ENCODE data around the gene STK38.

STK38 gene

DNA sequence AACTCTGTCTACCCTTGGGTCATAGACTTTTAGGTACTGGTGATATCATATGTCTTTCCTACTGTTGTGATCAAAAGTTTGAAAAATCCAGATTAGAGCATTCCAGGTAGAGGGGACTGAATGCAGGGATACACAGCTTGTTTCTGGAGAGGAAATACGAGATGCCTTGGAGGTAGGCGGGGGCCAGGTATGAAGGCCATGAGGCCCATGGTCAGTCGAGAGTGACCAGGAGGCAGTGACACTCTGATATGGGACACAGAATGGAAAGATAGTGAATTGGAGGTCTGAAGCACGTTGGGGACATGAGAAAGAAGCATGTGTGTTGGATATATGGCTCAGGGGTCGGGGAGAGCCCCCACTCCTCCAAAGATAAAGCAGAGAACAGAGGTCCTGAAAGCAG, 30.8 kb upstream of the STK38 start:
- Histone ChIP-seq H4K12ac (ENCODE audit: low read depth, low read length) (no peak overlapping the region), H3K36me3 (ENCODE audit: control insufficient read depth in 1 of 2, insufficient read depth in 2 of 2, low read length in 2 of 2) (no peaks in the 10 kb centered on the region), H3K4ac (ENCODE audit: low read depth, low read length) (peak overlapping the region; percentile 8), H3K27me3 (ENCODE audit: insufficient read depth, low read length) (no peaks in the 10 kb centered on the region), H2AK5ac (ENCODE audit: low read length) (peak overlapping the region; percentile 27), H3K79me2 (ENCODE audit: control insufficient read depth, insufficient read depth, low read length, poor library complexity) (peaks cover 2% of the 10 kb centered on the region), H3K27ac (ENCODE audit: low read depth, low read length) (no peak overlapping the region), H2AFZ (ENCODE audit: insufficient read depth, low read length, poor library complexity) (peak overlapping the region; percentile 9), H3K79me1 (ENCODE audit: low read length) (peaks cover 16% of the 10 kb centered on the region), H3K4me2 (ENCODE audit: low read length) (no peak overlapping the region), H2BK12ac (ENCODE audit: low read length) (peak overlapping the region; percentile 89), H2BK5ac (ENCODE audit: low read depth, low read length, poor library complexity) (peak overlapping the region; percentile 64), H3K9ac (ENCODE audit: low read length) (no peak overlapping the region), H3K9me3 (ENCODE audit: insufficient read depth, low read depth, low read length) (no peaks in the 10 kb centered on the region), H3K14ac (ENCODE audit: low read length) (peak overlapping the region; percentile 63), H2BK120ac (ENCODE audit: insufficient read depth, low read length, poor library complexity) (peak overlapping the region; percentile 26), H3K4me1 (ENCODE audit: control insufficient read depth in 1 of 2, insufficient read depth in 2 of 2, low read length in 2 of 2) (peaks cover 15 to 20% of the 10 kb centered on the region in 2 experiments), H3K23ac (ENCODE audit: low read length) (no peak overlapping the region), H3K4me3 (ENCODE audit: low read depth, low read length) (no peak overlapping the region), H4K91ac (ENCODE audit: low read depth, low read length) (peak overlapping the region; percentile 41), H4K8ac (ENCODE audit: low read depth, low read length) (peak overlapping the region; percentile 22), H3K18ac (ENCODE audit: low read length) (no peak overlapping the region)
- no CpG with 5 or more reads among the region's 5 CpGs for WGBS (ENCODE audit: extremely low coverage, insufficient coverage, insufficient read length)
- peak in 1 of 2 donors; percentile 44 for DNase-seq

DNA sequence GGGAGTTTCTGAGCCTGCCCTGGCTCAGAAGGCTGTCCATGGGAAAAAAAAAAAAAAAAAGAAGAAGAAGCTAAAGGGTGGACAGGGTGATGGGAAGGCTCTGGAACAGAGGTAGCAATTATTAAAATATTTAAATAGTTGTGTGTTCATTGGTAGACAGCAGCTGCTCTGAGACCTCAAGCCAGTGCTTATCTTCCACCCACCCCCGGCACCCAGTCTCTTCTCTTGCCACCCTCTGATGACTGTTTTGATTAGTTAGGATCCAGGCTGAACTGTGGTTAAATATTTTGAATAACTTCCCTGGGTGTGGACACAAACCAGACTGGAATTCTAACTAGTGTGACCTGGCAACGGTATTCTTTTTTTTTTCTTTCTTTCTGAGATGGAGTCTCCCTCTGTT, 30.0 kb upstream of the STK38 start:
- peak; percentile 82 to 96 for DNase-seq
- Histone ChIP-seq H3K14ac (ENCODE audit: low read length) (no peak overlapping the region), H3K4me1 (ENCODE audit: control insufficient read depth in 1 of 2, insufficient read depth in 2 of 2, low read length in 2 of 2) (peaks cover 15 to 20% of the 10 kb centered on the region in 2 experiments), H3K18ac (ENCODE audit: low read length) (no peak overlapping the region), H3K4me3 (ENCODE audit: low read depth, low read length) (no peak overlapping the region), H2AK5ac (ENCODE audit: low read length) (no peak overlapping the region), H4K8ac (ENCODE audit: low read depth, low read length) (no peak overlapping the region), H3K79me2 (ENCODE audit: control insufficient read depth, insufficient read depth, low read length, poor library complexity) (peaks cover 2% of the 10 kb centered on the region), H3K4ac (ENCODE audit: low read depth, low read length) (no peak overlapping the region), H3K23ac (ENCODE audit: low read length) (no peak overlapping the region), H4K91ac (ENCODE audit: low read depth, low read length) (no peak overlapping the region), H2BK120ac (ENCODE audit: insufficient read depth, low read length, poor library complexity) (no peak overlapping the region), H3K36me3 (ENCODE audit: control insufficient read depth in 1 of 2, insufficient read depth in 2 of 2, low read length in 2 of 2) (no peaks in the 10 kb centered on the region), H3K27me3 (ENCODE audit: insufficient read depth, low read length) (no peaks in the 10 kb centered on the region), H3K9me3 (ENCODE audit: insufficient read depth, low read depth, low read length) (no peaks in the 10 kb centered on the region), H2BK5ac (ENCODE audit: low read depth, low read length, poor library complexity) (no peak overlapping the region), H2AFZ (ENCODE audit: insufficient read depth, low read length, poor library complexity) (no peak overlapping the region), H2BK12ac (ENCODE audit: low read length) (no peak overlapping the region), H3K9ac (ENCODE audit: low read length) (no peak overlapping the region), H3K4me2 (ENCODE audit: low read length) (no peak overlapping the region), H3K27ac (ENCODE audit: low read depth, low read length) (no peak overlapping the region), H3K79me1 (ENCODE audit: low read length) (peaks cover 17% of the 10 kb centered on the region), H4K12ac (ENCODE audit: low read depth, low read length) (no peak overlapping the region)
- WGBS (ENCODE audit: extremely low coverage, insufficient coverage, insufficient read length), result no CpG with 5 or more reads among the region's 2 CpGs

- peaks cover 15 to 18% of the 10 kb centered on the region in 2 experiments for H3K4me1 ChIP-seq (ENCODE audit: control insufficient read depth in 1 of 2, insufficient read depth in 2 of 2, low read length in 2 of 2)
- no peaks in the 10 kb centered on the region for H3K27me3 ChIP-seq (ENCODE audit: insufficient read depth, low read length)
- no peak overlapping the region for H3K27ac ChIP-seq (ENCODE audit: low read depth, low read length)
- no peak overlapping the region for H3K23ac ChIP-seq (ENCODE audit: low read length)
- H3K14ac ChIP-seq (ENCODE audit: low read length), result peak overlapping the region; percentile 91
- no peak overlapping the region for H3K4me2 ChIP-seq (ENCODE audit: low read length)
- peak overlapping the region; percentile 75 for H3K18ac ChIP-seq (ENCODE audit: low read length)
- no peak overlapping the region for H2AFZ ChIP-seq (ENCODE audit: insufficient read depth, low read length, poor library complexity)
- H3K4me3 ChIP-seq (ENCODE audit: low read depth, low read length), result no peak overlapping the region
- DNase-seq, result peak in 1 of 2 donors; percentile 47
- WGBS (ENCODE audit: extremely low coverage, insufficient coverage, insufficient read length), result no CpG with 5 or more reads among the region's 7 CpGs
- H4K12ac ChIP-seq (ENCODE audit: low read depth, low read length), result no peak overlapping the region
- peak overlapping the region; percentile 97 for H2AK5ac ChIP-seq (ENCODE audit: low read length)
- no peaks in the 10 kb centered on the region for H3K9me3 ChIP-seq (ENCODE audit: insufficient read depth, low read depth, low read length)
- peak overlapping the region; percentile 19 for H4K8ac ChIP-seq (ENCODE audit: low read depth, low read length)
- peak overlapping the region; percentile 79 for H3K4ac ChIP-seq (ENCODE audit: low read depth, low read length)
- H3K79me2 ChIP-seq (ENCODE audit: control insufficient read depth, insufficient read depth, low read length, poor library complexity), result peaks cover 2% of the 10 kb centered on the region
- H2BK5ac ChIP-seq (ENCODE audit: low read depth, low read length, poor library complexity), result peak overlapping the region; percentile 40
- peak overlapping the region; percentile 80 for H4K91ac ChIP-seq (ENCODE audit: low read depth, low read length)
- H2BK12ac ChIP-seq (ENCODE audit: low read length), result peak overlapping the region; percentile 99
- peaks cover 19% of the 10 kb centered on the region for H3K79me1 ChIP-seq (ENCODE audit: low read length)
- H3K36me3 ChIP-seq (ENCODE audit: control insufficient read depth in 1 of 2, insufficient read depth in 2 of 2, low read length in 2 of 2), result no peaks in the 10 kb centered on the region
- H2BK120ac ChIP-seq (ENCODE audit: insufficient read depth, low read length, poor library complexity), result peak overlapping the region; percentile 76
- no peak overlapping the region for H3K9ac ChIP-seq (ENCODE audit: low read length)
Measured at GRCh38 chr6:36576578-36576977, 29.3 kb upstream of the STK38 start.

DNA sequence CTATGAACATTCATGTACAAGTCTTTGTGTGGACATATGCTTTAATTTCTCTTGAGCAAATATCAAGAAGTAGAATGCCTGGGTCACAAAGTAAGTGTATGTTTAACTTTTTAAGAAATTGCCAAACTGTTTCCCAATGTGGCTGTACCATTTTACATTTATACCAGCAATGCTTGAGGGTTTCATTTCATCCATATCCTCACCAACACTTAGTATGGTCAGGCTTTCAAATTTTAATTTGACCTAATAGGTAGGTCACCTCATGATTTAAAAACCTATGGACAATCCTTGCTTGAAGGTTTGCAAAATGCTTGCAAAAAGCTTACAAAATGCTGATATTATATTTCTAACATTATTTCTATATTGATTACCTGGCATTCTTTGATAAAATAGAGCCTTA, 27.4 kb upstream of the STK38 start:
- peaks cover 15% of the 10 kb centered on the region for H3K79me1 ChIP-seq (ENCODE audit: low read length)
- no peak overlapping the region for H2BK5ac ChIP-seq (ENCODE audit: low read depth, low read length, poor library complexity)
- no peak overlapping the region for H3K23ac ChIP-seq (ENCODE audit: low read length)
- no peak overlapping the region for H3K9ac ChIP-seq (ENCODE audit: low read length)
- no peaks in the 10 kb centered on the region for H3K9me3 ChIP-seq (ENCODE audit: insufficient read depth, low read depth, low read length)
- H3K18ac ChIP-seq (ENCODE audit: low read length), result no peak overlapping the region
- no peak overlapping the region for H4K8ac ChIP-seq (ENCODE audit: low read depth, low read length)
- H2AK5ac ChIP-seq (ENCODE audit: low read length), result no peak overlapping the region
- no peaks in the 10 kb centered on the region for H3K36me3 ChIP-seq (ENCODE audit: control insufficient read depth in 1 of 2, insufficient read depth in 2 of 2, low read length in 2 of 2)
- no peak overlapping the region for H2AFZ ChIP-seq (ENCODE audit: insufficient read depth, low read length, poor library complexity)
- H4K91ac ChIP-seq (ENCODE audit: low read depth, low read length), result no peak overlapping the region
- H3K4me1 ChIP-seq (ENCODE audit: control insufficient read depth in 1 of 2, insufficient read depth in 2 of 2, low read length in 2 of 2), result peaks cover 14 to 15% of the 10 kb centered on the region in 2 experiments
- H3K14ac ChIP-seq (ENCODE audit: low read length), result no peak overlapping the region
- no peak overlapping the region for H3K4ac ChIP-seq (ENCODE audit: low read depth, low read length)
- H3K79me2 ChIP-seq (ENCODE audit: control insufficient read depth, insufficient read depth, low read length, poor library complexity), result peaks cover 2% of the 10 kb centered on the region
- no peak overlapping the region for H2BK120ac ChIP-seq (ENCODE audit: insufficient read depth, low read length, poor library complexity)
- no peak overlapping the region for H4K12ac ChIP-seq (ENCODE audit: low read depth, low read length)
- no peaks in the 10 kb centered on the region for H3K27me3 ChIP-seq (ENCODE audit: insufficient read depth, low read length)
- H3K27ac ChIP-seq (ENCODE audit: low read depth, low read length), result no peak overlapping the region
- H2BK12ac ChIP-seq (ENCODE audit: low read length), result no peak overlapping the region
- H3K4me2 ChIP-seq (ENCODE audit: low read length), result no peak overlapping the region
- H3K4me3 ChIP-seq (ENCODE audit: low read depth, low read length), result no peak overlapping the region
- no peak for DNase-seq

Measured in trophoblast cell (in vitro differentiated cells and primary cell).